ENCODE data around the gene SEC14L6. TPM values are rescaled to one million over a fixed set of nuclear protein-coding genes. Genes with fewer than 3 reads are reported as not detected.

The SEC14L6 gene
- total and polyA plus RNA-seq, 9 of the 15 experiments (the other 6 are each of a cell fraction or from before 2014, with no cell fraction given): 0.29 to 6.1 (median 1.9) TPM

GRCh38 chr22:30513462-30513861, 33.1 kb downstream of the SEC14L6 start (continued):
- no peak for TF ChIP-seq CREB1 (IDR thresholded peaks at IDR 0.05)
- no peak for TF ChIP-seq CREB1 (CRISPR knock-in tag; IDR thresholded peaks at IDR 0.05)
- no peak for TF ChIP-seq ESRRB (CRISPR knock-in tag; IDR thresholded peaks at IDR 0.05; ENCODE audit: borderline replicate concordance)
- no peak for TF ChIP-seq MAX (CRISPR knock-in tag; IDR thresholded peaks at IDR 0.05)
- no peak for TF ChIP-seq PYGO2 (tag; IDR thresholded peaks at IDR 0.05)
- no peak for TF ChIP-seq GABPB2 (CRISPR knock-in tag; conservative IDR thresholded peaks at IDR 0.05)

GRCh38 chr22:30511911-30512310, 34.6 kb downstream of the SEC14L6 start:
- H3K4me1 ChIP-seq (replicated peaks in 1 of 2; ENCODE audit: control insufficient read depth in 2 of 2, insufficient read depth in 2 of 2, low read length in 2 of 2): peaks cover 4 to 6% of the 10 kb centered on the region in 2 experiments; a peak in 4 of 5 replicates
- in situ Hi-C loops (cut with MboI): no loop called here
- H3K9me1 ChIP-seq (ENCODE audit: control insufficient read depth, insufficient read depth, low read length): no peaks in the 10 kb centered on the region
- H3K36me3 ChIP-seq (ENCODE audit: control insufficient read depth, insufficient read depth, low read length): no peaks in the 10 kb centered on the region
- WGBS (ENCODE audit: insufficient coverage, low coverage, missing lambda C conversion rate): 74% methylated on average over 7 of the region's 7 CpGs
- FAIRE-seq (no peak), ATAC-seq (no peak), DNase-seq (ENCODE audit: extremely low read depth in 1 of 4, low spot score in 3 of 4) (no peak)
- no peaks in the 10 kb centered on the region for H3K9me3 ChIP-seq (replicated peaks; ENCODE audit: control insufficient read depth, insufficient read depth, low read depth, low read length)
- no peaks in the 10 kb centered on the region for H3K79me2 ChIP-seq (ENCODE audit: control insufficient read depth, insufficient read depth, low read length)
- no peaks in the 10 kb centered on the region for H4K20me1 ChIP-seq (replicated peaks; ENCODE audit: control insufficient read depth, insufficient read depth, low read length)
- no peak overlapping the region for H3K27ac ChIP-seq (ENCODE audit: extremely low read depth, low read depth, low read length)
- POLR2A ChIA-PET: interaction anchor here (0.6 kb wide), 1 partner anchor 186 kb away, joined by 3 read pairs; no protein-coding TSS in a partner anchor
- no peak overlapping the region for H3K4me2 ChIP-seq (ENCODE audit: insufficient read depth, low read length)
- CTCF ChIA-PET (ENCODE audit: low intra/inter-chr PET ratio): no interaction called here
- H2AFZ ChIP-seq (ENCODE audit: low read depth, low read length): no peak overlapping the region
- no TSS peak for BruUV-seq (replicated peaks)
- intact Hi-C loops (cut with micrococcal nuclease): no loop called here
- H3K9ac ChIP-seq (ENCODE audit: insufficient read depth in 1 of 2, low read depth in 2 of 2, low read length in 2 of 2): no peak overlapping the region
- H3K27me3 ChIP-seq (ENCODE audit: control insufficient read depth in 2 of 2, insufficient read depth in 2 of 2, low read length in 2 of 2): no peaks in the 10 kb centered on the region
- no peak overlapping the region for H3K4me3 ChIP-seq
- no peak for TF ChIP-seq EHMT2 (IDR thresholded peaks at IDR 0.05)
- peak in 1 of 3 experiments; percentile 47 for TF ChIP-seq YY1 (IDR thresholded peaks at IDR 0.05; ENCODE audit: borderline replicate concordance in 1 of 3, control insufficient read depth in 1 of 3, extremely low read depth in 1 of 3, insufficient read depth in 3 of 3, insufficient read length in 1 of 3, insufficient replicate concordance in 2 of 3, low read depth in 1 of 3, low read length in 2 of 3)
- TF ChIP-seq NFYB (IDR thresholded peaks at IDR 0.05; ENCODE audit: extremely low read depth, insufficient read length): peak; percentile 94
- peak; percentile 23; the same call in 1 of the 2 replicates for TF ChIP-seq CC2D1A (IDR thresholded peaks at IDR 0.05)
- TF ChIP-seq ZZZ3 (IDR thresholded peaks at IDR 0.05): no peak
- TF ChIP-seq TGIF2 (CRISPR knock-in tag; IDR thresholded peaks at IDR 0.05): no peak
- TF ChIP-seq BHLHE40 (IDR thresholded peaks at IDR 0.05; ENCODE audit: low read length): no peak
- peak; percentile 20 for TF ChIP-seq FOS (IDR thresholded peaks at IDR 0.05; ENCODE audit: extremely low read depth, insufficient read length)
- 0 out of 2 replicates have a peak, but pooled peaks have one; percentile 24 for TF ChIP-seq CHAMP1 (IDR thresholded peaks at IDR 0.05)
- peak; percentile 19 for TF ChIP-seq RBM25 (IDR thresholded peaks at IDR 0.05; ENCODE audit: low read depth, low read length, severe bottlenecking)
- TF ChIP-seq GABPB2 (CRISPR knock-in tag; conservative IDR thresholded peaks at IDR 0.05): no peak
- TF ChIP-seq ZSCAN32 (CRISPR knock-in tag; IDR thresholded peaks at IDR 0.05): no peak
- TF ChIP-seq MBD1 (CRISPR knock-in tag; IDR thresholded peaks at IDR 0.05): no peak
- no peak for TF ChIP-seq SREBF2 (CRISPR knock-in tag; IDR thresholded peaks at IDR 0.05)
